Measurements from ENCODE around the gene DOK7.

DOK7 gene

GRCh38 chr4:3482707-3483106 lies 19.6 kb downstream of the DOK7 start:
- Histone ChIP-seq H3K9me3 (ENCODE audit: control insufficient read depth, low read length) (no peaks in the 10 kb centered on the region), H3K36me3 (ENCODE audit: control insufficient read depth, insufficient read depth, low read length) (no peaks in the 10 kb centered on the region), H3K27me3 (replicated peaks; ENCODE audit: control insufficient read depth, insufficient read depth, low read length, poor library complexity, severe bottlenecking) (peaks cover 14% of the 10 kb centered on the region), H3K4me1 (ENCODE audit: control insufficient read depth, insufficient read depth, low read length, poor library complexity, severe bottlenecking) (peaks cover 10% of the 10 kb centered on the region), H3K27ac (ENCODE audit: insufficient read depth, low read length, poor library complexity, severe bottlenecking) (no peak overlapping the region), H3K4me3 (ENCODE audit: insufficient read depth, low read depth, low read length, poor library complexity, severe bottlenecking) (no peak overlapping the region)
- DNase-seq: no peak

- H3K9me3 ChIP-seq (ENCODE audit: control insufficient read depth, low read length): no peaks in the 10 kb centered on the region
- H3K4me3 ChIP-seq (ENCODE audit: insufficient read depth, low read depth, low read length, poor library complexity, severe bottlenecking): no peak overlapping the region
- peaks cover 10% of the 10 kb centered on the region for H3K4me1 ChIP-seq (ENCODE audit: control insufficient read depth, insufficient read depth, low read length, poor library complexity, severe bottlenecking)
- DNase-seq: no peak
- H3K27ac ChIP-seq (ENCODE audit: insufficient read depth, low read length, poor library complexity, severe bottlenecking): no peak overlapping the region
- H3K36me3 ChIP-seq (ENCODE audit: control insufficient read depth, insufficient read depth, low read length): no peaks in the 10 kb centered on the region
- peaks cover 14% of the 10 kb centered on the region for H3K27me3 ChIP-seq (replicated peaks; ENCODE audit: control insufficient read depth, insufficient read depth, low read length, poor library complexity, severe bottlenecking)
Measured at GRCh38 chr4:3483471-3483921, 20.4 kb downstream of the DOK7 start.

DNA sequence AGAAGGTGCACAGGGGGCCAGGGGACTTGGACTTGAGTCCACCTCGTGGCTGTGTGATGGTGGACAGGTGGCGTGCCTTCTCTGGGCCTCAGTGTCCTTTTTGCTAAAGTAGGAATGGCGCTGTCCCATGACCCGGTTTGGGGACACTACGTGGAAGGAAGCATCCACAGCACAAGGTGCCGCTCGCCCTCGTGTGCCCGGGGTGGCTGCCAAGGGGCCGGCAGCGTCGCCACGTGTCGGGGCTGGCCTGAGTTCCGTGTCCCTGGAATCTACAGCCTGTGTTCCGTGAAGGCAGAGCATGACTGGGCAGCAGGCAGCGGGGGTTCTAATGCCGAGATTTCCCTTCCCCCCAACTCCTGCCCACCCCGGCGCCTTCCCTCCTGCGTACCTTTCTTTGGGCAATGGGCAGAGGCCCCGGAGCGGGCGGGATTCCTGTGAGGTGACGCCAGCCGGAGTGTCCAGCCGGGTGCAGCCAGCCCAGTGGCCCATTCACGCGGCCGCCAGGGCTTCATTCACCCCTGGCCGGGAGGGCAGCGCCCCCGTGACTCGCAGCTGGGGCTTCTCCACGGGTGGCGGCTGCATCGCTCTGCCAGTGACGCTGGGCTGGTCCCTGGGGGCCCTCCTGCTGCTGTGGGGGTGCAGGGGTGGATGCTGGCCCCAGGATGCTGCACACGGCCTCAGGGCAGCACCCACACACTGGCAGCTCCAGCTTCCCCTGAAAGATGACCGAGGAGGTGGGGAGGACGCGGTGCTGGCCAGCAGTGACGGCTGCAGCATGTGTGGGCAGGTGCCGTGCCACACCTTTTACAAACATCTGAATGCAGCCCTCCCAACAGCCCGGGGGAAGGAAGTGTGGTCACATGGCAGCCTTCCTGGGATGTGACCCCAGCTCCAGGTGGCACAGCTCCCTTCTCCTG lies 21.2 kb downstream of the DOK7 start:
- peaks cover 14% of the 10 kb centered on the region for H3K27me3 ChIP-seq (replicated peaks; ENCODE audit: control insufficient read depth, insufficient read depth, low read length, poor library complexity, severe bottlenecking)
- H3K4me1 ChIP-seq (ENCODE audit: control insufficient read depth, insufficient read depth, low read length, poor library complexity, severe bottlenecking): peaks cover 10% of the 10 kb centered on the region
- H3K9me3 ChIP-seq (ENCODE audit: control insufficient read depth, low read length): no peaks in the 10 kb centered on the region
- no peak for DNase-seq
- H3K4me3 ChIP-seq (ENCODE audit: insufficient read depth, low read depth, low read length, poor library complexity, severe bottlenecking): no peak overlapping the region
- H3K27ac ChIP-seq (ENCODE audit: insufficient read depth, low read length, poor library complexity, severe bottlenecking): no peak overlapping the region
- H3K36me3 ChIP-seq (ENCODE audit: control insufficient read depth, insufficient read depth, low read length): no peaks in the 10 kb centered on the region

DNA sequence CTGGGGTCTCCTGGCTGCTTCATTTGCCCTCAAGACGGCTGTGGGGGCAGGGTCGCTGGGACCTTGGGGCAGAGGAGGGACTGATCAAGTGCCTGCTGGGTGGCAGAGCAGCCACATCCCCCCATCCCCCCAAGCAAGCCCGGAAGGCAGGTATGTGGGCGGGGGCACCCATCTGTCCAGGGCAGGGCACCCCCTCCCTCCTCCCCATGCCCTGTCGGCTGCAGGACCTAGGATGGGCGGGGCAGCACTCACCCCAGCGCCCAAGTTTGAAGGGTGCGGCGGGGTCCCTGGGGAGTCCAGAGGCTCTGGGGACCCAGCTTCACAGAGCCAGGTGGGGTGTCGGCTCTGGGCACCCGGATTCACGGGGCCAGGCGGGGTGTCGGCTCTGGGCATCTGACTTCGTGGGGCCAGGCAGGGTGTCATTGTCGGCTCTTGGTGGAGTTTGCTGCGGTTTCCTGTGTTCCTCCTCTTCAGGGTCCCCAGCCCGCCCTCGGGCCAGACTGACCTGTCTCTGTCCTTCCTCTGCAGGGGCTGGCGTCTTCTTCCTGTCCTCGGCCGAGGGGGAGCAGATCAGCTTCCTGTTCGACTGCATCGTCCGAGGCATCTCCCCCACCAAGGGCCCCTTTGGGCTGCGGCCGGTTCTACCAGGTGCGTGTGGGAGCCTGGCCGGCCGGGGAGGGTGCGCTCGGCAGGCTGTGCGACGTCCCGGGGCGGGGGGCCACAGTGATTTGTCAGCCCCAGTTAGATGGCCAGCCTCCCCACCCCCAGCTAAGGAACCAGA lies 22.1 kb downstream of the DOK7 start:
- no peak for DNase-seq

DNA sequence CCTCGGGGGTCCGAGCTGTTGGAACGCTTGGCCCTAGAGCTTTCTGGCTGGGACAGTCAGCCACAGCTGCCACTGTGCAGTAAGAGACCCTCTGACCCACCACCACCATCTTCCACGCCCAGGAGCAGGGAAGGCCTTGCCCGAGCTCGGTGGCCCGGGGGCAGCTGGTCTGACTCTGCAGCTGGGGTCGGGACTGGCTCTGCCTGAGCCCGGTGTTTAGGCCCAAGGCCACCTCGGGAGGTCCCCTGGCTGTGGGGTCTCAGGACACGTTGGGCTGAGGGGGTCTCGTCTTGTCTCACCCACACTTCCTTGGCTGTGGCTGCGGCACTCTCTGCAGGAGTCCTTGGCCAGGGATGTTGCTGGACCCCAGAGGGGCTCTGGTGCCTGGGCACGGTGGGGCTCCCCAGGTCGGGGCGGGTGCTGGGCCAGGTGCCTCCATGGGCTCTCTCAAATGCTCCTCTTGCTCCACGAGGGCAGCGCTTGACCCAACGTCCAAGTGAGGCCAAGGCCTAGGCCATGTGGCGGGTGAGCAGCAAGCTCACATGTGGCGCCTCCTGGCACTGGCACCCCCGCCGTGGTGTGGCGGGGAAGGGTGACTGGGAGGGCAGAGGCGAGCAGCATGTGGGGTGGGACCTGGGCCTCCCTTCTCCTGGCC lies 22.9 kb downstream of the DOK7 start:
- H3K27ac ChIP-seq (ENCODE audit: insufficient read depth, low read length, poor library complexity, severe bottlenecking): no peak overlapping the region
- DNase-seq: no peak
- H3K27me3 ChIP-seq (replicated peaks; ENCODE audit: control insufficient read depth, insufficient read depth, low read length, poor library complexity, severe bottlenecking): peaks cover 4% of the 10 kb centered on the region
- H3K4me1 ChIP-seq (ENCODE audit: control insufficient read depth, insufficient read depth, low read length, poor library complexity, severe bottlenecking): peaks cover 10% of the 10 kb centered on the region
- H3K9me3 ChIP-seq (ENCODE audit: control insufficient read depth, low read length): no peaks in the 10 kb centered on the region
- no peaks in the 10 kb centered on the region for H3K36me3 ChIP-seq (ENCODE audit: control insufficient read depth, insufficient read depth, low read length)
- no peak overlapping the region for H3K4me3 ChIP-seq (ENCODE audit: insufficient read depth, low read depth, low read length, poor library complexity, severe bottlenecking)

More for the DNA sequence above, 22.1 kb downstream of the DOK7 start:
- Histone ChIP-seq H3K27me3 (replicated peaks; ENCODE audit: control insufficient read depth, insufficient read depth, low read length, poor library complexity, severe bottlenecking) (peaks cover 8% of the 10 kb centered on the region), H3K4me3 (ENCODE audit: insufficient read depth, low read depth, low read length, poor library complexity, severe bottlenecking) (no peak overlapping the region), H3K36me3 (ENCODE audit: control insufficient read depth, insufficient read depth, low read length) (no peaks in the 10 kb centered on the region), H3K9me3 (ENCODE audit: control insufficient read depth, low read length) (no peaks in the 10 kb centered on the region), H3K4me1 (ENCODE audit: control insufficient read depth, insufficient read depth, low read length, poor library complexity, severe bottlenecking) (peaks cover 10% of the 10 kb centered on the region), H3K27ac (ENCODE audit: insufficient read depth, low read length, poor library complexity, severe bottlenecking) (no peak overlapping the region)

DNA sequence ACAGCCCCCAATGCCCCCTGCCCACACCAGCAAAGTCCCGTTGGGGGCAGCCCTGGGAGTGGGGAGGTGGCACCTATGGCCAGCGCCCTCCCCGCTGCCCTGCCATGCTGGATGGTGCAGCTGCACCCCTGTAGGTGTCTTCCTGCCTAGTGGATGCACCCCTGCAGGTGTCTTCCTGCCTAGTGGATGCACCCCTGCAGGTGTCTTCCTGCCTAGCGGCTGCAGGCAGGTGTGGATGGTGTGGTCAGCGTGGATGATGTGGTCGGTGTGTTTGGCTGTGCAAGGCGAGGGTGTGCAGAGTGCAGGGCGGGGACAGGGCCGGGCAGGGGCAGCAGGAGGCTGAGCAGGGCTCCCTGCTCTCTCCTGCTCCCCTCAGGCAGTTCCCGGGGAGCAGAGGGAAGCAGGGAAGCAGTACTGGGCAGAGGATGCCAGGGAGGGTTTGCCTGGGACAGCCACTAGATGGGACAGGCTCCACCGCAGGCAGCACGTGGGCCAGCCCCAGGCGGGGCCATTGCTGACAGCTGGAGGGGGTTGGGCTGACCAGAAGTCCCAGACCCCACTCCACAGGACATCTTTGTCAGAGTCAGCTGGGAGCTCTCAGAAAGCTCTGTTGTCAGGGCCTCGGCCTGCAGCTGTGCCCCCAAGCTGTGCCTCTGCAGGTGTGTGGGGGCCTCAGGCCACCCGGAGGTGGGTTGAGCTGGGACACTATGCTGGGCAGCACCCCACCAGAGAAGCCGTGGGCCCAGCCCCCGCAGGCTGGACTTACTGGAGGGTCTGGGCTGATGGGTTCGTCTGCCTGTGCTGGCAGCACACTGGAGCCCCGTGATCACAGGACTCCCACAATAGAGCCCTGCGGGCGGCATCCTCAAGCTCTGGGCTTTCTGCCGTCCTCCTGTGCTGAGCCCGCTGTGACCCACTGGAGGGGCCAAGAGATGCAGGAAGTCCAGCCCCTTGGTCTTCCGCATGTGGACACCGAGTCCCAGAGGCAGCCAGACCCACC lies 23.7 kb downstream of the DOK7 start:
- Histone ChIP-seq H3K4me1 (ENCODE audit: control insufficient read depth, insufficient read depth, low read length, poor library complexity, severe bottlenecking) (peaks cover 10% of the 10 kb centered on the region), H3K9me3 (ENCODE audit: control insufficient read depth, low read length) (no peaks in the 10 kb centered on the region), H3K4me3 (ENCODE audit: insufficient read depth, low read depth, low read length, poor library complexity, severe bottlenecking) (no peak overlapping the region), H3K27me3 (replicated peaks; ENCODE audit: control insufficient read depth, insufficient read depth, low read length, poor library complexity, severe bottlenecking) (no peaks in the 10 kb centered on the region), H3K36me3 (ENCODE audit: control insufficient read depth, insufficient read depth, low read length) (no peaks in the 10 kb centered on the region), H3K27ac (ENCODE audit: insufficient read depth, low read length, poor library complexity, severe bottlenecking) (no peak overlapping the region)
- no peak for DNase-seq

GRCh38 chr4:3487861-3488260 lies 24.8 kb downstream of the DOK7 start:
- no peaks in the 10 kb centered on the region for H3K36me3 ChIP-seq (ENCODE audit: control insufficient read depth, insufficient read depth, low read length)
- H3K4me1 ChIP-seq (ENCODE audit: control insufficient read depth, insufficient read depth, low read length, poor library complexity, severe bottlenecking): peaks cover 10% of the 10 kb centered on the region
- no peak overlapping the region for H3K27ac ChIP-seq (ENCODE audit: insufficient read depth, low read length, poor library complexity, severe bottlenecking)
- H3K9me3 ChIP-seq (ENCODE audit: control insufficient read depth, low read length): no peaks in the 10 kb centered on the region
- H3K4me3 ChIP-seq (ENCODE audit: insufficient read depth, low read depth, low read length, poor library complexity, severe bottlenecking): no peak overlapping the region
- H3K27me3 ChIP-seq (replicated peaks; ENCODE audit: control insufficient read depth, insufficient read depth, low read length, poor library complexity, severe bottlenecking): no peaks in the 10 kb centered on the region
- DNase-seq: no peak

DNA sequence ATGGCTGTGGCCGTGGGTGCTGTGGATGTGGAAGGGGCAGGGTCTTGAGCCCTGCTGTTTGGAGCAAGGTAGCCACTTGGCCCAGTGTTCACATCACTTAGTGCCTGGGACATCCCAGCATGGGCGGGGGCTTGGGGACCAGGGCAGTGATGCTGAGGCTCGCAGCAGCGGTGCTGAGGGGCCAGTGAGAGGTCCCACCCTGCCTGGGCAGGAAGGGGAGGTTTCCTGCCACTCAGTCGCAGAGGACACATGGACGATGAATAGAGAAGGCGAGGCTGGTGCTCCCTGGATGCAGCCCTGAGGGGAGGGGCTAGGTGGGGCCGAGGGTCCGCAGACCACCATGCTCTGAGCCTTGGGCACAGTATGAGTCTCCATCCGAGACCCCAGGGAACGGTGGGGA lies 25.7 kb downstream of the DOK7 start:
- Histone ChIP-seq H3K9me3 (ENCODE audit: control insufficient read depth, low read length) (no peaks in the 10 kb centered on the region), H3K27ac (ENCODE audit: insufficient read depth, low read length, poor library complexity, severe bottlenecking) (no peak overlapping the region), H3K4me3 (ENCODE audit: insufficient read depth, low read depth, low read length, poor library complexity, severe bottlenecking) (no peak overlapping the region), H3K36me3 (ENCODE audit: control insufficient read depth, insufficient read depth, low read length) (no peaks in the 10 kb centered on the region), H3K4me1 (ENCODE audit: control insufficient read depth, insufficient read depth, low read length, poor library complexity, severe bottlenecking) (peaks cover 10% of the 10 kb centered on the region), H3K27me3 (replicated peaks; ENCODE audit: control insufficient read depth, insufficient read depth, low read length, poor library complexity, severe bottlenecking) (no peaks in the 10 kb centered on the region)
- DNase-seq: no peak

DNA sequence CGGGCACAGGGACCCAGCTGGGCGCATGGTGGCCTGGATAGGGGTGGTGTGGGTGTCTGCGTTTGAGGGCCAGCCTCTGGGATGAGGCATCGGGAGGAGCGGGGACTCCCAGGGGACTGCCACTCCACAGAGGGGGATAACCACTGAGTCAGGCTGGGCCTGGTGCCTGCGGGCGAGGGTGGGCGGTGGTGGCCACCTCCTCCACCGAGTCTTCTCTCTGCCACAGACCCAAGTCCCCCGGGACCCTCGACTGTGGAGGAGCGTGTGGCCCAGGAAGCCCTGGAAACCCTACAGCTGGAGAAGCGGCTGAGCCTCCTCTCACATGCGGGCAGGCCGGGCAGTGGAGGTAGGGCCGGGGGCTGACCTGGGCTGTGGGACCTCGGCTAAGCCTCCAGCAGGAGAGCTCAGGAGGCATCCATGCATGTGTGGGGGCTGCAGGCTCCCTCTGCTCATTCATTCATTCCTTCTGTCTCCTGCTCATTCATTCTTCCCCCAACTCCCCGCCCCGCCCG lies 26.4 kb downstream of the DOK7 start:
- Histone ChIP-seq H3K4me3 (ENCODE audit: insufficient read depth, low read depth, low read length, poor library complexity, severe bottlenecking) (no peak overlapping the region), H3K27ac (ENCODE audit: insufficient read depth, low read length, poor library complexity, severe bottlenecking) (no peak overlapping the region), H3K9me3 (ENCODE audit: control insufficient read depth, low read length) (no peaks in the 10 kb centered on the region), H3K36me3 (ENCODE audit: control insufficient read depth, insufficient read depth, low read length) (no peaks in the 10 kb centered on the region), H3K27me3 (replicated peaks; ENCODE audit: control insufficient read depth, insufficient read depth, low read length, poor library complexity, severe bottlenecking) (no peaks in the 10 kb centered on the region), H3K4me1 (ENCODE audit: control insufficient read depth, insufficient read depth, low read length, poor library complexity, severe bottlenecking) (peaks cover 9% of the 10 kb centered on the region)
- no peak for DNase-seq
